Activated naive CD8-positive, alpha-beta T cell (primary cell): ENCODE measurements around the gene SNX10.
"Not testable (repeated sequence)": the region's sequence is repeated elsewhere in the genome, so short reads cannot be mapped to it uniquely, and the experiment has no call there.

Source experiments
- H3K27ac Mint-ChIP-seq: one replicate; pipeline ENCODE4 v1.8.0; 2021; ENCODE audit warnings: mixed read lengths
- H3K27me3 Mint-ChIP-seq: one replicate; pipeline ENCODE4 v1.8.0; 2021; ENCODE audit warnings: mixed read lengths
- H3K36me3 Mint-ChIP-seq: one replicate; pipeline ENCODE4 v1.8.0; 2021; ENCODE audit warnings: mixed read lengths
- H3K4me1 Mint-ChIP-seq: one replicate; pipeline ENCODE4 v1.8.0; 2021; ENCODE audit warnings: low read depth, mixed read lengths
- H3K4me3 Mint-ChIP-seq: one replicate; pipeline ENCODE4 v1.8.0; 2021; ENCODE audit warnings: mild to moderate bottlenecking, mixed read lengths
- H3K9me3 Mint-ChIP-seq: one replicate; pipeline ENCODE4 v1.8.0; 2021; ENCODE audit warnings: low read depth, mixed read lengths

Gene SNX10

DNA sequence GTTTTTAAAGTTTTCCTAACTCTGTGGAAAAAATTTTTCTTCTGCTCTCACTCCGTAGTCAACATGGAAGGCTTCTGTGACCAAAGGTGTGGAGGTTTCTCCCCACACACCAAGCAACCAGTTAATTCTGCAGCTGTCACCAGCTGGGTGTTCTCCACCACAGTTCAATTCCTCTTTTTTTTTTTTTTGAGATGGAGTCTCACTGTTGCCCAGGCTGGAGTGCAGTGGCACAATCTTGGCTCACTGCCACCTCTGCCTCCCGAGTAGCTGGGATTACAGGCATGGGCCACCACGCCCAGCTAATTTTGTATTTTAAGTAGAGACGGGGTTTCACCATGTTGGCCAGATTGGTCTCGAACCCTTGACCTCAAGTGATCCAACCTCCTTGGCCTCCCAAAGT lies 3.5 kb upstream of the SNX10 start:
- H3K27me3 Mint-ChIP-seq, H3K27ac Mint-ChIP-seq, H3K9me3 Mint-ChIP-seq, H3K36me3 Mint-ChIP-seq, H3K4me3 Mint-ChIP-seq: not testable (repeated sequence)
- H3K4me1 Mint-ChIP-seq: peaks cover 12% of the 10 kb centered on the region

DNA sequence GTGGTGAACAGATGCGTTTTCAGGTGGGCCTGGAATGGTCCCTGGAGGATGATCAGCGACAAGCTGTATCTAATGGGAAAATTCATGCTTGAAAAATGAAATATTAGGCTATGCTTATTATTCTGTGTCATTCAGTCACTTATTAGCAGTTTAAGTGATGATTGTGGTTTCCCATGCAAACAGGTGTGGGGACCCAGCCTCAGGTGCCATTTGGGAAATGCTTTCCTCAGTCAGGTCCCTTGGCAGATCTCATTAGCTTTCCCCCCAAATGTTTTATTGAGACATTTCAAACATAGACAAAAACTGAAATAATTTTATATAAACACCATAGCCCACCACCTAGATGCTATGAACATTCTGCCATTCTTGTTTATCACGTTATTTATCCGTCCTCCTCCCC lies 411 bp upstream of the SNX10 start:
- H3K36me3 Mint-ChIP-seq: no peaks in the 10 kb centered on the region
- H3K4me1 Mint-ChIP-seq: peaks cover 37% of the 10 kb centered on the region
- H3K9me3 Mint-ChIP-seq: no peaks in the 10 kb centered on the region
- H3K4me3 Mint-ChIP-seq: peak overlapping the region; percentile 92
- peak overlapping the region; percentile 86 for H3K27ac Mint-ChIP-seq
- H3K27me3 Mint-ChIP-seq: no peaks in the 10 kb centered on the region

DNA sequence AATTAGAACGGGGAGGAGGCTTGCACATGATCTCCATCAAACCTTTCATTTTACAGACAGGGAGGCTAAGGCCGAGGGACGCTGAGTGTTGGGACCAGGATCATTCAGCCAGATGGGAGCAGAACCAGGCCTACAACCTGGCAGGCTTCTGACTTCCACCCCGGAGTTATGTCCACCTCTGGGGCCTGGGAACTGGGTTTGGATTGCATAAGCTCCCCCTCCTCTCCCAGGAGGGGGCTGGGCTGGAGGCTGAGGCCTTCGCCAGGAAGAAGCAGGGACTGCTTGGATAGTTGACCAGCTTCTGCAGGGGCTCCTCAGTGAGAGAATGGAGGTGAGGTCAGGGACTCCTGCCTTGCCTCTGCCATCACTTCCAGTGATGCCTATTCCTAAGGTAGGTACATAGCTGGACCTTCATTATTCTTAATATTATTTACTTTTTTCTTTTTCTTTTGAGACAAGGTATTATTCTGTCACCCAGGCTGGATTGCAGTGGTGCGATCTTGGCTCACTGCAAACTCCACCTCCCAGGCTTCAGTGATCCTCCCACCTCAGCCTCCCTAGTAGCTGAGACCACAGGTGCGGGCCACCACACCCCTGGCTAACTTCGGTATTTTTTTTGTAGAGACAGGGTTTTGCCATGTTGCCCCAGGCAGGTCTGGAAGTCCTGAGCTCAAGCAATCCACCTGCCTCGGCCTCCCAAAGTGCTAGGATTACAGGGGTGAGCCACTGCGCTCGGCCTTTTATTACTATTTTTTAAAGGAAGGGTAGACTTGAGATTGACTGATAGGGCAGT lies 1.3 kb downstream of the SNX10 start:
- Mint-ChIP-seq H3K4me1 (peaks cover 37% of the 10 kb centered on the region), H3K27ac (peak overlapping the region; percentile 96)

DNA sequence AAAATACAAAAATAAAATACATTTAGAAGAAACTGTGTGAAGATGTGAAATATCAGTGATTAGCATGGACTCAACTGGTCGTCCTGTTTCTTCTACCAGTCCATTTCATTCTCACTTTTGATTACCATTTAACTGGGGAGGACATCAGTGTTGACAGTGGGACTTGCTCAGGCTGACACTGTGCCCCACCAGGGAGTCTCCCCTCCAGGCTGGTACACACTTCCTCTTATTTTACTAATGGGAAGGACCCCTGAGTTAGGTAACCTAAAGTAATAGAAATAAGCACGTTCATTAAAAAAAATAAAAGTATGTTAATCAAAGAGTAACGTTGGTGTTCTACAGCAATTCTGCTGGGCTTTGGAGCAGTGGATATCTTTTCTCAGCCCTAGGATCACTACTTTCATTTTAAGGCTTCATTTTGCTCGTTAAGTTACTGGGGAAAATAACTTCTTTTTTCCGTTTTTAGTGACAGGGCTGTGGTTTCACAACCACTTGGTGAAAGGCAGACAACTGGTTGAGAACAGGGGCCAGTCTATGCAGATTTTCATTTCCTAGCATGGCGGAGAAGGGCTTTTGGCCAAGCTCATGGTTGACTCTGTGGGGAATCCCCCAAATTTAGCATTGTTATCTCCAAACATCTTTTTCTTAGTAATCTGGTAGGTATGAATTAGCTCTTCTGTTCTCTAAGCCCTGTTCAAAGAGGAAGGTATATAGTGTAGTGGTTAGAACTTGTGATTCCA lies 2.1 kb downstream of the SNX10 start:
- no peaks in the 10 kb centered on the region for H3K27me3 Mint-ChIP-seq

More for the DNA sequence above, 1.3 kb downstream of the SNX10 start:
- Mint-ChIP-seq H3K27me3 (no peaks in the 10 kb centered on the region), H3K9me3 (no peaks in the 10 kb centered on the region), H3K4me3 (peak overlapping the region; percentile 90), H3K36me3 (no peaks in the 10 kb centered on the region)

DNA sequence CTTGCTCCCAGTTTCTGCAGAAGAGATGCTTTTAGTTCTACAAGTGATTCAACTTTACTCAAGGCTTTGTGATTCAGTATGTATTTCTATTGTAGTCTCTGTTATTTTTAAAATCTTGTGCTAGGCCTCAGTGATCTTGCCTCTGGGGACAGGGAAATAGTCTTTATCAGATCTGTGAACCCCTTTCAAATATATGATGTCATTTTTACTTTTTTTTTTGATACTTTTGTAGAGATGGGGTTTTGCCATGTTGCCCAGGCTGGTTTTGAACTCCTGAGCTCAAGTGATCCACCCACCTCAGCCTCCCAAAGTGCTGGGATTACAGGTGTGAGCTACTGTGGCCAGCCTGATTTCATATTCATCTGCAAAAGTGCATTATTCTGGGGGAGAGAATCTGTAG lies 3.4 kb downstream of the SNX10 start:
- H3K27me3 Mint-ChIP-seq: no peaks in the 10 kb centered on the region
- H3K27ac Mint-ChIP-seq: peak overlapping the region; percentile 96
- H3K36me3 Mint-ChIP-seq: peaks cover 3% of the 10 kb centered on the region
- peak overlapping the region; percentile 90 for H3K4me3 Mint-ChIP-seq
- peaks cover 39% of the 10 kb centered on the region for H3K4me1 Mint-ChIP-seq
- no peaks in the 10 kb centered on the region for H3K9me3 Mint-ChIP-seq

More for the DNA sequence above, 2.1 kb downstream of the SNX10 start:
- no peaks in the 10 kb centered on the region for H3K9me3 Mint-ChIP-seq
- H3K27ac Mint-ChIP-seq: peak overlapping the region; percentile 96
- peaks cover under 1% of the 10 kb centered on the region for H3K36me3 Mint-ChIP-seq
- peaks cover 37% of the 10 kb centered on the region for H3K4me1 Mint-ChIP-seq
- H3K4me3 Mint-ChIP-seq: peak overlapping the region; percentile 90

DNA sequence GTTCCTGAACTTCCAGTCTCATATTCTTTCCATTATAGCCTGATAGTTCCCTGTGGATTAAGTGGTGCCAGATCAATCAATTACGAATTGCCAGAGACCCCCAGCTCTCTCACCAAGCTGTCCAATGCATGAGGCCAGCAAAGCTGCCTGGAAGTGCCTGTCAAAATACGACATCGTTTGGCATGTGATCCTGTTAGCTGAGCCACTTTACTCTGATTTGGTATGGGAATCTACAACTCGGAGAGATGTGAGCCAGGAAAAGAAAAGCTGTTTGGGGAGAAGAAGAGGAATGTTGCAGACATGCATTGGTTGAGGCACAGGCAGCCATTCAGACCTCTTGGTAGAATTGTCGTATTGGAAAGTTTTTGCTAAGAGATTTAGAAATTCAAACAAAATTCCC lies 3.9 kb downstream of the SNX10 start:
- Mint-ChIP-seq H3K27ac (peak overlapping the region; percentile 16), H3K36me3 (peaks cover 3% of the 10 kb centered on the region), H3K9me3 (no peaks in the 10 kb centered on the region), H3K4me1 (peaks cover 39% of the 10 kb centered on the region), H3K4me3 (no peak overlapping the region), H3K27me3 (no peaks in the 10 kb centered on the region)

DNA sequence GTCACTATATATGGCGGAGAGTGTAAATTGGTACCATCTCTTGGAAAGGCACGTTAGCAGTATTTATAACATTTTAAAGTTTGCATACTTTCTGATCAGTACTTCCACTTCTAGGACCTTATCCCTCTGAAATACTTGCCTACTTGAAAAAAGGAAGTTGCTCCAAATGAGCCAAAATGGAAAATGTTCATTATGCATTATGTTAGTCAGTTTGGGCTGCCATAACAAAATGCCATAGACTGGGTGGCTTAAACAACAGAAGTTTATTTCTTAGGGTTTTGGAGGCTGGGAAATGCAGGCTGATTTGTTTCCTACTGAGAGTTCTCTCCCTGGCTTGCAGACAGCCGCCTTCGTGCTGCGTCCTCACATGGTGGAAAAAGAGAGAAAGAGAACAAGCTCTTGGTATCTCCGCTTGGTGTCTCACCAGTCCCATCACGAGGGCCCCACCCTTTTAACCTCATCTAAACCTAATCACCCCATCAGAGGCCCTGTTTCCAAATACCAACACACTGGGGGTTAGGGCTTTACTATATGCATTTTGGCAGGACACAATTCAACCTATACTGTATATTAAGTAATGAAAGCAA lies 6.9 kb downstream of the SNX10 start:
- H3K36me3 Mint-ChIP-seq: peaks cover 10% of the 10 kb centered on the region
- H3K9me3 Mint-ChIP-seq: no peaks in the 10 kb centered on the region
- peaks cover 25% of the 10 kb centered on the region for H3K4me1 Mint-ChIP-seq
- no peak overlapping the region for H3K4me3 Mint-ChIP-seq
- H3K27me3 Mint-ChIP-seq: no peaks in the 10 kb centered on the region
- no peak overlapping the region for H3K27ac Mint-ChIP-seq

DNA sequence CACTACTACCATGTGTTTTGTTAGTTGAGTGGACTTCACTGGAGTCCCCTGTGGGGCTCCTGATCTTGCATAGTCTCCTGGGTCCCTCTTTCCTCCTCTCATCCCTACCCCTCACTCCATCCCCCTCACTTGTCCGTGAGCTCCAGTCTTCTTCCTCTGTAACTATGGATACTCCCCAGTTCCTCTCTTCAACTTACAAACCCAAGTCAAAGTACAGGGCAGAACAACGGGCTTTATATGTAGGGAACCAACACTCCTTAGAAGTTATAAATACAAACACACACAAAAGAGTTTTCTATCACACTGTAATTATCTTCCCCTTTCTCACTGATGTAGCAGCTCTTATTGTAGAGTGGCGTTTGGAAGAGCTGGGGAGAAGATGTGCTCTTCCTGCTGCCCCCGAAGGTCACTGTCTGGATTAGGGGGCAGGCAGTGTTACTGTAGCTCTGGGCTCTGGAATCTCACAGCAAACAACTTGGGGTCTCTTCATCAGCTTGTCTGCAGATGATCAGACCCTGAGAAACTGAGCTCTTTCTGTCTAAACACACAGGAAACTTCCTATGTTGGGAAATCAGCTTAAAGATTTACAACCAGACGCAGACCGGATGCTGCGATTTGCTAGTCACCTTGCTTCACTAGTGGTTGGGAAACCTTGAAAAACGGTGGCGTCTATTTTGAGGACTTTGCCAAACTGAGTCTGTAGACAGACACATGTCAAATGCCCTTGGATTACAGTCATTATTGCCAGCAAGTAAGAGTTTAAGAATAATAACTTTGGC lies 13.6 kb downstream of the SNX10 start:
- Mint-ChIP-seq H3K27ac (peak overlapping the region; percentile 75), H3K36me3 (peaks cover 15% of the 10 kb centered on the region), H3K9me3 (no peaks in the 10 kb centered on the region), H3K4me1 (peaks cover 16% of the 10 kb centered on the region), H3K27me3 (no peaks in the 10 kb centered on the region), H3K4me3 (peak overlapping the region; percentile 20)

DNA sequence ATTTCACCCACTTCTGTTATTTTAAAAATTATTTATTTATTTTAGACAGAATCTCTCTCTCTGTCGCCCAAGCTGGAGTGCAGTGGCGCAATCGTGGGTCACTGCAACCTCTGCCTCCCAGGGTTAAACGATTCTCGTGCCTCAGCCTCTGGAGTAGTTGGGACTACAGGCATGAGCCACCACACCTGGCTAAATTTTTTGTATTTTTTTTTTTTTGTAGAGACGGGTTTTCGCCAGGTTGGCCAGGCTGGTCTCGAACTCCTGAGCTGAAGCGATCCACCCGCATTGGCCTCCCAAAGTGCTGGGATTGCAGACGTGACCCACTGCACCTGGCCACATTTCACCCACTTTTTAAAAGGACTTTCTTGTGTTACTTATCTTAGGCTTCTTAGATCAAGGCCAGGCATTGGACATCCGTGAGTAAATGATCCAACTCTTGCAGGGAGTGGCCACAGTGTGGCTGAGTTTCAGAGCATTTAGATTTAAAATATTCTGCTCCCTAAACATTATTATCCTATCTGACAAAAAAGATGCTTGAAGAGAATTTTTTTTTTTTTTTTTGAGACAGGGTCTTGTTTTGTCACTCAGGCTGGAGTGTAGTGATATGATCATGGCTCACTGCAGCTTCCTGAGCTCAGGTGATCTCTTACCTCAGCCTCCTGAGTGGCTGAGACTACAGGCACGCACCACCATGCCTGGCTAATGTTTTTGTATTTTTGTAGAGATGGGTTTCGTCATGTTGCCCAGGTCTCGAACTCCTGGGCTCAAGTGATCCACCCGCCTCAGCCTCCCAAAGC lies 14.4 kb downstream of the SNX10 start:
- H3K27ac Mint-ChIP-seq: no peak overlapping the region
- peaks cover 15% of the 10 kb centered on the region for H3K36me3 Mint-ChIP-seq
- H3K27me3 Mint-ChIP-seq: no peaks in the 10 kb centered on the region

DNA sequence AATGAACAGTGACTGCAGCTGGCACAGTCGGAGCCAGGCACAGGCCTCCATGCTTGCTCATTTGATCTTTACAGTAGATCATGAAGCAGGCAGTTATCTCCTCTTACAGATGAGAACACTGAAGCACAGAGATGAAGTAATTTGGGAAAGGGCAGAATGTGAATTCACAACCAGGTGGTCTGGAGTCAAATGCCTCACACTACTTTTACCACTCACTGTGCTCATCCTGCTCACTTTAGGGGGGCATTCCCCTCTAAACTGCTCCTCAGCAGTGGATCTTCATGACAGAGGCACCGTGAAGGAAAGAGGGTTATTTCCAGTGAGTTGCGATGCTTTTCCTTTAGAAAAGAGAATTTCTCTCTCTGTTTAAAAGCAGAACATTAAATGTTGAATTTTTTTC lies 15.1 kb downstream of the SNX10 start:
- Mint-ChIP-seq H3K27ac (no peak overlapping the region), H3K9me3 (no peaks in the 10 kb centered on the region), H3K4me3 (no peak overlapping the region), H3K27me3 (no peaks in the 10 kb centered on the region), H3K4me1 (peaks cover 16% of the 10 kb centered on the region), H3K36me3 (peaks cover 15% of the 10 kb centered on the region)

More for the DNA sequence above, 14.4 kb downstream of the SNX10 start:
- H3K9me3 Mint-ChIP-seq: no peaks in the 10 kb centered on the region
- H3K4me1 Mint-ChIP-seq: peaks cover 16% of the 10 kb centered on the region
- H3K4me3 Mint-ChIP-seq: no peak overlapping the region

DNA sequence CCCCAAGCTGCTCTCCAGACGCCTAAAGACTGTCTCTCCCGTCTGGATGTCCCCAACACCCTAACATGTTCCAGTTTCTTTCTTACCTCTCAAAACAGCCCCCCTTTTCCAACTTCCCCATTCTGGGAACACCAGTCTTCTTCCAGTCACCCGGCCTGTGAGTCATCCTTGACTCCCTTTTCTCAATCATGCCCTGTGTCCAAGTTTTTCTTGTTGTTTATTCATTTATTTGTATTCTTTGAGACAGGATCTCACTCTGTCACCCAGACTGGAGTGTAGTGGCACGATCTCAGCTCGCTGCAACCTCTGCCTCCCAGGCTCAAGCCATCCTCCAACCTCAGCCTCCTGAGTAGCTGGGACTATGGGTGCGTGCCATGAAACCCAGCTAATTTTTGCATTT lies 15.6 kb downstream of the SNX10 start:
- H3K9me3 Mint-ChIP-seq: no peaks in the 10 kb centered on the region
- H3K27me3 Mint-ChIP-seq: no peaks in the 10 kb centered on the region
- peak overlapping the region; percentile 22 for H3K27ac Mint-ChIP-seq
- H3K4me1 Mint-ChIP-seq: peaks cover 15% of the 10 kb centered on the region
- H3K36me3 Mint-ChIP-seq: peaks cover 12% of the 10 kb centered on the region
- no peak overlapping the region for H3K4me3 Mint-ChIP-seq

DNA sequence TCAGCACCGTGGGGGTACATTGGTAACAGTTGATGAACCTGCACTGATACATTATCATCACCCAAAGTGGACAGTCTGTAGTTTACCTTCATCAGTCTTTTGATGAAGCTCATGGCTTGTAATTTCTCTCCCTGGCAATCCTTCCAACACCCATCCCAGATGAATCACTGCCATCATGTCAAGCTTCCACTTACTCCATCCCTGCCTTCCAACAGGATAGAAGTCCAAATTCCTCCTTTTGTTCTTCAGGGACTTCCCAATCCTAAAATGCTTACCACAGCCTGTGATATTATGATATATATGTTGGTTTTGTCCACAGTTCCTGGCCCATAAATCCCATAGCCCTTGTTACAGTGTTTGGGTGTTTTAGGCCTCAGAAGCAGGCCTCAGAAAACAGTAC lies 16.1 kb downstream of the SNX10 start:
- Mint-ChIP-seq H3K27ac (no peak overlapping the region), H3K4me3 (no peak overlapping the region), H3K4me1 (peaks cover 15% of the 10 kb centered on the region), H3K27me3 (no peaks in the 10 kb centered on the region), H3K9me3 (no peaks in the 10 kb centered on the region), H3K36me3 (peaks cover 11% of the 10 kb centered on the region)

DNA sequence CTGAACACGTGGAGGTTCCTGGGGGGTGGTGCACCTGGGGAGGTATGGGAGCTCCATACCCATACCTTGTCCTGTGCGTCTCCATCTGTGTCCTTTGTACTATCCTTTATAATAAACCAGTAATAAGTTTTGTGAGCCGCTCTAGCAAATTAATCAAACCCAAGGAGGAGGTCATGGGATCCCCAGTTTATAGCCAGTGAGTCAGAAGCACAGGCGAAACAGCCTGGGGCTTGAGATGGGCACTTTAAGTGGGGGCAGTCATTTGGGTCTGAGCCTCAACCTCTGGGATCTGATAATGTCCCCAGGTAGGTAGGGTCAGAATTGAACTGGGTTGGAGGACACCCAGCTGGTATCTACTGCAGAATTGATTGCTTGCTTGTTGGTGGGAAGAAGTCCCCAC lies 16.9 kb downstream of the SNX10 start:
- Mint-ChIP-seq H3K27ac (no peak overlapping the region), H3K36me3 (peaks cover 9% of the 10 kb centered on the region), H3K4me1 (peaks cover 15% of the 10 kb centered on the region)

DNA sequence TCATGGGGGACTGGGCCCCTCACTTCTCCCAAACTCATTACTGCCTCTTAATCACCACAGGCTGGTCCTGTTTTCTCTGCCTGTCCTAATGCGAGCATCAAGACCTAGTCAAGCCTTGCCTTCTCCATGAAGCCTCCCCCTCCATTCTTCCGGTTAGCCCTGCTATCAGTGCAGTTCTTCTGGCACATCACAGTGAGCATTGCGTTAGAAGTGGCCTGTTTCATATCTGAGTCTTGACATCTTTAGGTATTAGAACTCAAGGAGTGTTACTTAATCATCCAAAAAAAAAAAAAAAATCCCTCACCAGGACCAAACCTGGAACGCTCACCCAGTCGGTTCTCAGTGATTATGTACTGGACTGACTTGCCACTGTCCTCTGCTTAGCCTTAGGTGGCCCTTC lies 17.4 kb downstream of the SNX10 start:
- peaks cover 9% of the 10 kb centered on the region for H3K36me3 Mint-ChIP-seq
- no peaks in the 10 kb centered on the region for H3K27me3 Mint-ChIP-seq
- H3K4me1 Mint-ChIP-seq: peaks cover 15% of the 10 kb centered on the region

More for the DNA sequence above, 16.9 kb downstream of the SNX10 start:
- Mint-ChIP-seq H3K27me3 (no peaks in the 10 kb centered on the region), H3K4me3 (no peak overlapping the region), H3K9me3 (no peaks in the 10 kb centered on the region)

More for the DNA sequence above, 17.4 kb downstream of the SNX10 start:
- Mint-ChIP-seq H3K4me3 (no peak overlapping the region), H3K9me3 (no peaks in the 10 kb centered on the region), H3K27ac (no peak overlapping the region)
